Transverse colon (tissue), 4 donors: ENCODE data around the gene SLC4A7. TPM values are rescaled to one million over a fixed set of nuclear protein-coding genes. Genes with fewer than 3 reads are reported as not detected.

ENCODE experiments used
- DNase-seq: peaks from one replicate; pipeline ENCODE4 v3.0.0-alpha.2; 2019
- H3K27ac ChIP-seq, 4 donors: fragments of 200-600 bp; sonication (generic); 2 replicates each; pipeline ENCODE4 v1.5.1; 2016 to 2018; ENCODE audit warnings: inconsistent platforms in 4 of 4
- H3K27me3 ChIP-seq: fragments of 200-600 bp; sonication (generic); 2 replicates; pipeline ENCODE4 v1.5.1; 2017; ENCODE audit warnings: inconsistent platforms
- H3K36me3 ChIP-seq, 4 donors: fragments of 200-600 bp; sonication (generic); 2 replicates each; pipeline ENCODE4 v1.5.1; 2017 to 2019; ENCODE audit warnings: inconsistent platforms in 4 of 4
- H3K4me1 ChIP-seq, 4 donors: fragments of 200-600 bp; sonication (generic); 2 replicates each; pipeline ENCODE4 v1.5.1; 2017 to 2020; ENCODE audit warnings: inconsistent platforms in 4 of 4
- H3K4me3 ChIP-seq, 4 donors: fragments of 200-600 bp; sonication (generic); 1 replicate in 1 of 4; 2 replicates in 3 of 4; pipeline versions ENCODE4 v1.5.1 to v1.6.1; 2017 to 2019; ENCODE audit warnings: inconsistent platforms in 4 of 4
- H3K9me3 ChIP-seq, 2 donors: fragments of 200-600 bp; sonication (generic); 2 replicates each; pipeline ENCODE4 v1.5.1; 2017 to 2019; ENCODE audit warnings: inconsistent platforms in 2 of 2
- EP300 ChIP-seq: sonication (generic); formaldehyde crosslinking; IDR thresholded peaks from one replicate; pipeline ENCODE4 v1.6.1; 2017; ENCODE audit warnings: antibody characterized with exemption, low read depth
- POLR2A ChIP-seq: fragments of 450-650 bp; IDR thresholded peaks from one replicate; pipeline ENCODE4 v1.6.1; 2016; ENCODE audit warnings: antibody characterized with exemption, mild to moderate bottlenecking, moderate library complexity
- POLR2AphosphoS5 ChIP-seq, 3 donors: sonication (generic); formaldehyde crosslinking; IDR thresholded peaks; one replicate each; pipeline ENCODE4 v1.6.1; 2016; ENCODE audit warnings: antibody characterized with exemption in 3 of 3
- WGBS, 2 donors: methylation state at CpG; one replicate each; pipeline ENCODE4 v1.1.5; 2018; ENCODE audit warnings: low coverage in 1 of 2; 5-methylcytosine and 5-hydroxymethylcytosine counted together
- in situ Hi-C, 4 donors: fragments of 200-750 bp; cut with MboI; loops; one replicate each; pipeline versions ENCODE4 v1.15.0 to v1.15.1; 2017; ENCODE audit warnings: low sequenced_read_pairs in 3 of 4, low pct_ligation_motif_present in 1 of 4, low pct_unique_long_range_greater_than_20kb in 1 of 4
- intact Hi-C: fragments of 100-400 bp; cut with DNase I; formaldehyde crosslinking; loops from one replicate; pipeline ENCODE4 v1.15.1; 2023; ENCODE audit warnings: low total_unique reads
- total RNA-seq, 4 donors: library from RNA; depleted of rRNA; stranded (reverse); fragments of >200 nt; gene quantifications; one replicate each; pipeline ENCODE4 v1.1.0, GENCODE V29; 2016
- TF ChIP-seq, protein P1 (sequence below), 5 experiments: fragments of 200-600 bp in 3 of 5; fragments of 450-650 bp in 2 of 5; sonication (generic) in 3 of 5; IDR thresholded peaks; 1 replicate in 2 of 5; 2 replicates in 3 of 5; pipeline ENCODE4 v1.5.1; 2016 to 2017; ENCODE audit warnings: antibody characterized with exemption in 5 of 5, inconsistent platforms in 3 of 5, mild to moderate bottlenecking in 2 of 5, moderate library complexity in 1 of 5

SLC4A7 gene
- total RNA-seq, 4 donors from 2014 or later, result 22.7 to 45.6 (median 35.4) TPM

DNA sequence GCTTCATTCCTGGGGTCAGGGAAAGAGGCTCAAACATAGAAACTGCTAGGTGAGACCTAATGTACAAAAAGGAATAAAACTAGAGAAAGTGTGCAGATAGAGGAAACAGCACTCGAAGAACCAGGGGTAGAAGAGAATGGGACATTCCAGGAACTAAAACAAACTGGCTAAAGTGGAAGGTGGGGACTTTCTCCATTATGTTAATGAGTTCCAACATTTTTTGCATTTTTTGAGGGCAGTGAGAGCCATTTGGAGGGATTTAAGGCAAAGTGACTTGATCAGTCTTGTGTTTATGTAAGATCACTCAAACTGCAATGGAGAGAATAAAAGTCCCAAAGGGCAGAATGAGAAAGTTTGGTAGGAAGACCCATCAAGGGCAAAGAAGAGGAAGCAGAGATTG lies 20.6 kb upstream of the SLC4A7 start:
- no peak overlapping the region for H3K4me3 ChIP-seq
- 75 to 92% methylated on average over 1 of the region's 1 CpG for WGBS, 2 donors
- H3K27ac ChIP-seq, result no peak overlapping the region
- DNase-seq, result no peak
- in situ Hi-C loops (no loop called here), intact Hi-C loops (no loop called here)
- peaks cover 0 to 6% (median 0%) of the 10 kb centered on the region in 4 donors for H3K4me1 ChIP-seq
- H3K27me3 ChIP-seq, result no peaks in the 10 kb centered on the region
- H3K9me3 ChIP-seq, result no peaks in the 10 kb centered on the region
- TF ChIP-seq POLR2A, result no peak
- no peak for TF ChIP-seq POLR2AphosphoS5 (IDR thresholded peaks at IDR 0.05)
- TF ChIP-seq, protein P1, sequence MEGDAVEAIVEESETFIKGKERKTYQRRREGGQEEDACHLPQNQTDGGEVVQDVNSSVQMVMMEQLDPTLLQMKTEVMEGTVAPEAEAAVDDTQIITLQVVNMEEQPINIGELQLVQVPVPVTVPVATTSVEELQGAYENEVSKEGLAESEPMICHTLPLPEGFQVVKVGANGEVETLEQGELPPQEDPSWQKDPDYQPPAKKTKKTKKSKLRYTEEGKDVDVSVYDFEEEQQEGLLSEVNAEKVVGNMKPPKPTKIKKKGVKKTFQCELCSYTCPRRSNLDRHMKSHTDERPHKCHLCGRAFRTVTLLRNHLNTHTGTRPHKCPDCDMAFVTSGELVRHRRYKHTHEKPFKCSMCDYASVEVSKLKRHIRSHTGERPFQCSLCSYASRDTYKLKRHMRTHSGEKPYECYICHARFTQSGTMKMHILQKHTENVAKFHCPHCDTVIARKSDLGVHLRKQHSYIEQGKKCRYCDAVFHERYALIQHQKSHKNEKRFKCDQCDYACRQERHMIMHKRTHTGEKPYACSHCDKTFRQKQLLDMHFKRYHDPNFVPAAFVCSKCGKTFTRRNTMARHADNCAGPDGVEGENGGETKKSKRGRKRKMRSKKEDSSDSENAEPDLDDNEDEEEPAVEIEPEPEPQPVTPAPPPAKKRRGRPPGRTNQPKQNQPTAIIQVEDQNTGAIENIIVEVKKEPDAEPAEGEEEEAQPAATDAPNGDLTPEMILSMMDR (IDR thresholded peaks at IDR 0.05), result no peak
- TF ChIP-seq EP300, result no peak
- no peaks in the 10 kb centered on the region for H3K36me3 ChIP-seq

DNA sequence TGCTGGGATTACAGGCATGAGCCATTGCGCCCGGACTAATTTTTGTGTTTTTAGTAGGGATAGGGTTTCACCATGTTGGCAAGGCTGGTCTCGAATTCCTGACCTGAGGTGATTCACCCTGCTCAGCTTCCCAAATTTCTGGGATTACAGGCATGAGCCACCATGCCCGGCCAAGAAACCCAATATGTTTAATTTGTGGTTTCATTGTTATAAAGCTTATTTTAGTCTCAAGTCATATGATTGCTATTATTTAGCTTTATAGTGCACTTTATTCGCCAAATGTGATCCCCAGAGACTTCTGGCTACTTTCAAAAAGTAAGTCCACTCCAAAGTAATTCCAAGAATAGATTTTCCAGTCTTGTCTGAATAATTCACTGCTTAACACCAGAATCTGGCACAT lies 19.3 kb upstream of the SLC4A7 start:
- no peak for TF ChIP-seq POLR2AphosphoS5 (IDR thresholded peaks at IDR 0.05)
- no peak for TF ChIP-seq EP300
- TF ChIP-seq POLR2A, result no peak
- TF ChIP-seq, protein P1 (IDR thresholded peaks at IDR 0.05), result no peak
- in situ Hi-C loops, result no loop called here

DNA sequence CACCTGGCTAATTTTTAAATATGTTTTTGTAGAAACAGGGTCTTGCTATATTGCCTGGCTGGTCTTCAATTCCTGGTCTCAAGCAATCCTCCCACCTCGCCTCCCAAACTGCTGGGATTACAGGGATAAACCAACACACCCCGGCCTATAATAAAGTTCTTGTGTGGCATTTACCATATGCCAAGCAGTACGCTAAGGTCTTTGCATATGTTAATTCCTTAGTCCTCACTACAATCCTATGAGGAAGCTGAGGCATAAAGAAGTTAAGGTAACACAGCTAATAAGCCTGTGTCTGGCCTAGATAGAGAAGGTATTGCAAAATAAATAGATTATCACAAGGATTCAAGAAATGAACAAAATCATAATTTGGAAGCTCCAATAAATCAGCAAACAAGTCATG lies 17.6 kb upstream of the SLC4A7 start:
- Histone ChIP-seq H3K27ac (peak overlapping the region in 1 of 4 donors; percentile 4), H3K27me3 (no peaks in the 10 kb centered on the region), H3K36me3 (no peaks in the 10 kb centered on the region), H3K4me3 (no peak overlapping the region), H3K4me1 (no peaks in the 10 kb centered on the region), H3K9me3 (no peaks in the 10 kb centered on the region)
- in situ Hi-C loops, result no loop called here
- WGBS, 2 donors, result 87% methylated on average over 3 of the region's 3 CpGs; no CpG with 5 or more reads in 1 of the 2 donors
- TF ChIP-seq EP300 (no peak), POLR2AphosphoS5 (IDR thresholded peaks at IDR 0.05) (no peak), POLR2A (no peak)
- TF ChIP-seq, protein P1 (IDR thresholded peaks at IDR 0.05), result no peak
- intact Hi-C loops, result no loop called here
- DNase-seq, result no peak

More for the DNA sequence above, 19.3 kb upstream of the SLC4A7 start:
- no peak overlapping the region for H3K27ac ChIP-seq
- peaks cover 0 to 6% (median 0%) of the 10 kb centered on the region in 4 donors for H3K4me1 ChIP-seq
- H3K9me3 ChIP-seq, result no peaks in the 10 kb centered on the region
- no peak overlapping the region for H3K4me3 ChIP-seq
- no peaks in the 10 kb centered on the region for H3K27me3 ChIP-seq
- WGBS, 2 donors, result 75% methylated on average over 5 of the region's 5 CpGs; no CpG with 5 or more reads in 1 of the 2 donors
- intact Hi-C loops, result no loop called here
- no peaks in the 10 kb centered on the region for H3K36me3 ChIP-seq
- no peak for DNase-seq

DNA sequence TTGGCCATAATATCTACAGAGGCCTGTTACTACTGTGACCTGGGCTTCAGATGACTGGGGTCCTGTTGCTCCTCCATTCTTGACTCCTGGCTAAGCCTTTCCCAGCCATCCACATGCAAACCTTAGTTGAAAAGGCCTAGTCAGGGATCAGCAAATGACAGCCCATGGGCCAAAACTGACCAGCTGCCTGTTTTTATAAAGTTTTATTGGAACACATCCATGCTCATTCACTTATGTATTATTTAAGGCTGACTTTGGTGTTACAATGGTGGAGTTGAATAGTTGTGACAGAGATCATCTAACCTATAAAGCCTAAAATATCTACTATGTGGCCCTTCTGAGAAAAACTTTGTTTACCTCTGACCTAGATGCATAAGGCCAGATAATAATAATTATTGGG lies 16.8 kb upstream of the SLC4A7 start:
- Histone ChIP-seq H3K27me3 (no peaks in the 10 kb centered on the region), H3K36me3 (no peaks in the 10 kb centered on the region), H3K9me3 (no peaks in the 10 kb centered on the region), H3K27ac (no peak overlapping the region), H3K4me3 (no peak overlapping the region), H3K4me1 (no peaks in the 10 kb centered on the region)
- DNase-seq, result no peak
- intact Hi-C loops, result no loop called here
- no peak for TF ChIP-seq POLR2A
- TF ChIP-seq POLR2AphosphoS5 (IDR thresholded peaks at IDR 0.05), result no peak
- in situ Hi-C loops, result no loop called here

DNA sequence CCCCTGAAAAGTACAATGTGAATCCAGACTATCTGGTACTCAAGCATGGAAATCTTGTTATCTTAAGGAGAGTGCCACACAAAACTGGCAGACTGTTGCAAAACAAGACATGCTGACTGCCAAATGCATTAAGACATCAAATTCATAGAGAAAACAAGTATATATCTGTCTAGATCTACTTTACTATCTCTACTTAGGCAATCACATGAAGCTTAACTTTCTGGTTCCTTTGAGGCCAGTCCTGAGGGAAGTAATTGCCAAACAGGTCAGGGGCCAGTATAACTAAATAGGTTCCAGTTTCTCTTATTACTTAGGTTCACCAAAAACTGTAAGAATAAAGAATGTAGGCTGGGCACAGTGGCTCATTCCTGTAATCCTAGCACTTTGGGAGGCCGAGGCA lies 15.9 kb upstream of the SLC4A7 start:
- Histone ChIP-seq H3K9me3 (no peaks in the 10 kb centered on the region), H3K27me3 (no peaks in the 10 kb centered on the region), H3K4me1 (peaks cover 0 to 2% (median 0%) of the 10 kb centered on the region in 4 donors), H3K36me3 (no peaks in the 10 kb centered on the region), H3K27ac (no peak overlapping the region), H3K4me3 (no peak overlapping the region)
- intact Hi-C loops, result no loop called here
- in situ Hi-C loops, result no loop called here
- no peak for DNase-seq
- 100% methylated on average over 1 of the region's 1 CpG for WGBS, 2 donors
- no peak for TF ChIP-seq POLR2A
- TF ChIP-seq, protein P1 (IDR thresholded peaks at IDR 0.05), result no peak
- TF ChIP-seq POLR2AphosphoS5 (IDR thresholded peaks at IDR 0.05), result no peak
- TF ChIP-seq EP300, result no peak
